Measurements from ENCODE around the gene NIPSNAP3A.

NIPSNAP3A gene

GRCh38 chr9:104743376-104743985, 4.0 kb upstream of the NIPSNAP3A start:
- peak; percentile 79 for DNase-seq (ENCODE audit: low read depth)
- peak; percentile 69 for TF ChIP-seq CTCF (conservative IDR thresholded peaks at IDR 0.05; ENCODE audit: control insufficient read depth, insufficient read depth, low read depth, low read length)
- no peak overlapping the region for H3K4me3 ChIP-seq (ENCODE audit: control insufficient read depth, low read depth, low read length)

- no peak for TF ChIP-seq CTCF (conservative IDR thresholded peaks at IDR 0.05; ENCODE audit: control insufficient read depth, insufficient read depth, low read depth, low read length)
- DNase-seq (ENCODE audit: low read depth) = no peak
- no peak overlapping the region for H3K4me3 ChIP-seq (ENCODE audit: control insufficient read depth, low read depth, low read length)
Observed at GRCh38 chr9:104745852-104746251, 1.6 kb upstream of the NIPSNAP3A start.

- H3K4me3 ChIP-seq (ENCODE audit: control insufficient read depth, low read depth, low read length) = no peak overlapping the region
- DNase-seq (ENCODE audit: low read depth) = no peak
Observed at GRCh38 chr9:104746285-104746684, 1.2 kb upstream of the NIPSNAP3A start.

GRCh38 chr9:104746798-104747197, 685 bp upstream of the NIPSNAP3A start:
- no peak for TF ChIP-seq CTCF (conservative IDR thresholded peaks at IDR 0.05; ENCODE audit: control insufficient read depth, insufficient read depth, low read depth, low read length)
- peak overlapping the region; percentile 83 for H3K4me3 ChIP-seq (ENCODE audit: control insufficient read depth, low read depth, low read length)
- no peak for DNase-seq (ENCODE audit: low read depth)

More at GRCh38 chr9:104746285-104746684, 1.2 kb upstream of the NIPSNAP3A start:
- TF ChIP-seq CTCF (conservative IDR thresholded peaks at IDR 0.05; ENCODE audit: control insufficient read depth, insufficient read depth, low read depth, low read length) = no peak

- peak overlapping the region; percentile 83 for H3K4me3 ChIP-seq (ENCODE audit: control insufficient read depth, low read depth, low read length)
- no peak for TF ChIP-seq CTCF (conservative IDR thresholded peaks at IDR 0.05; ENCODE audit: control insufficient read depth, insufficient read depth, low read depth, low read length)
- DNase-seq (ENCODE audit: low read depth) = no peak
Observed at GRCh38 chr9:104747245-104747564, 278 bp upstream of the NIPSNAP3A start.

GRCh38 chr9:104748359-104749031, 1.0 kb downstream of the NIPSNAP3A start:
- no peak for TF ChIP-seq CTCF (conservative IDR thresholded peaks at IDR 0.05; ENCODE audit: control insufficient read depth, insufficient read depth, low read depth, low read length)
- DNase-seq (ENCODE audit: low read depth) = peak; percentile 37

More at GRCh38 chr9:104748359-104749031, 1.0 kb downstream of the NIPSNAP3A start:
- peak overlapping the region; percentile 83 for H3K4me3 ChIP-seq (ENCODE audit: control insufficient read depth, low read depth, low read length)
